Right lobe of liver (tissue), 6 donors: ENCODE results near the gene RAB3A. TPM values are rescaled to one million over a fixed set of nuclear protein-coding genes. Genes with fewer than 3 reads are reported as not detected.

Experiments used
- ATAC-seq, 4 donors: fragments of 200-7000 bp; cut with Tn5 transposase; one replicate each; pipeline ENCODE4 v1.9.1; 2020; ENCODE audit warnings: mild to moderate bottlenecking in 4 of 4, moderate library complexity in 4 of 4
- DNase-seq, 3 donors: peaks; one replicate each; pipeline ENCODE4 v3.0.0-alpha.2; 2020
- H3K27ac ChIP-seq, 3 donors: fragments of 200-600 bp; one replicate each; pipeline ENCODE4 v1.8.0; 2022
- H3K27me3 ChIP-seq, 2 donors: fragments of 200-600 bp; one replicate each; pipeline ENCODE4 v1.8.0; 2022
- H3K36me3 ChIP-seq, 4 donors: fragments of 200-600 bp; sonication (generic) in 1 of 4; one replicate each; pipeline versions ENCODE4 v1.5.1 to v1.8.0; 2017 to 2022; ENCODE audit warnings: control low read depth in 1 of 4
- H3K4me1 ChIP-seq, 4 donors: fragments of 200-600 bp; sonication (generic) in 1 of 4; one replicate each; pipeline versions ENCODE4 v1.5.1 to v1.8.0; 2017 to 2022; ENCODE audit warnings: control low read depth in 1 of 4
- H3K4me3 ChIP-seq, 3 donors: fragments of 200-600 bp; one replicate each; pipeline ENCODE4 v1.8.0; 2022
- H3K9me3 ChIP-seq, 4 donors: fragments of 200-600 bp; sonication (generic) in 1 of 4; one replicate each; pipeline versions ENCODE4 v1.5.1 to v1.8.0; 2017 to 2022; ENCODE audit warnings: control low read depth in 1 of 4
- CTCF ChIP-seq, 4 donors: fragments of 200-600 bp in 3 of 4; fragments of 450-650 bp in 1 of 4; IDR thresholded peaks; one replicate each; pipeline versions ENCODE4 v1.5.1 to v1.8.0; 2016 to 2022; ENCODE audit warnings: antibody characterized with exemption in 4 of 4, mild to moderate bottlenecking in 2 of 4
- POLR2A ChIP-seq: fragments of 450-650 bp; IDR thresholded peaks from one replicate; pipeline ENCODE4 v1.6.1; 2017; ENCODE audit warnings: antibody characterized with exemption, mild to moderate bottlenecking
- WGBS: methylation state at CpG from one replicate; pipeline ENCODE4 v1.1.6; 2018; ENCODE audit warnings: low coverage, low lambda C conversion rate; ENCODE audit not compliant: insufficient coverage; ENCODE audit errors: missing lambda C conversion rate; 5-methylcytosine and 5-hydroxymethylcytosine counted together
- intact Hi-C, 2 donors: fragments of 100-400 bp; cut with DNase I; formaldehyde crosslinking; loops; one replicate each; pipeline versions ENCODE4 v1.11.2 to v1.14.1; 2022
- small RNA-seq, 2 experiments: library from RNA; depleted of rRNA; stranded (forward); fragments of <200 nt; gene quantifications; one replicate each; pipeline ENCODE3, GENCODE V24; 2016
- total RNA-seq, 6 experiments: library from RNA; depleted of rRNA in 2 of 6; stranded (reverse); fragments of >200 nt in 2 of 6; fragmentation: NEBNext Ultra II Directional in 3 of 6; extraction: Animal tissue kit (Norgen Biotek cat#: 25700) in 3 of 6; gene quantifications; one replicate each; pipeline versions ENCODE4 v1.1.0 to v1.2.4, GENCODE V29; 2016 to 2023
- donor health status: DM: no; HTN: yes; CAD: no.
- donor health status: DM: no; HTN: no; CAD: no.
- donor health status: DM: no; HTN: no; CAD: no.
- donor health status: DM: no; HTN: yes; CAD: no.
- donor health status: DM: no; HTN: yes; CAD: no.

Gene RAB3A
- total RNA-seq, 6 experiments from 2014 or later, result 0.81 to 2.6 (median 1.4) TPM

- DNase-seq (no peak), ATAC-seq (no peak)
- H3K4me1 ChIP-seq, result peaks cover 0 to 35% (median 10%) of the 10 kb centered on the region in 4 donors
- H3K4me3 ChIP-seq, result no peak overlapping the region
- H3K27ac ChIP-seq, result peak overlapping the region; percentile 80 to 88 (median 85)
- peaks cover 0 to 18% (median 4%) of the 10 kb centered on the region in 4 donors for H3K36me3 ChIP-seq
- TF ChIP-seq CTCF (IDR thresholded peaks at IDR 0.05), result no peak
- no peak for TF ChIP-seq POLR2A
- intact Hi-C loops, result no loop called here
- WGBS, result 96% methylated on average over 7 of the region's 18 CpGs
- no peaks in the 10 kb centered on the region for H3K9me3 ChIP-seq
- H3K27me3 ChIP-seq, result no peaks in the 10 kb centered on the region
Measured at GRCh38 chr19:18150776-18151624, 52.8 kb downstream of the RAB3A start.

- 69% methylated on average over 13 of the region's 16 CpGs for WGBS
- intact Hi-C loops, result no loop called here
Measured at GRCh38 chr19:18149596-18149975, 54.3 kb downstream of the RAB3A start.

GRCh38 chr19:18147396-18147795, 56.4 kb downstream of the RAB3A start:
- no peak for TF ChIP-seq CTCF (IDR thresholded peaks at IDR 0.05)
- TF ChIP-seq POLR2A, result no peak
- intact Hi-C loops, result no loop called here
- Histone ChIP-seq H3K4me3 (no peak overlapping the region), H3K36me3 (peaks cover 0 to 49% (median 22%) of the 10 kb centered on the region in 4 donors), H3K27me3 (no peaks in the 10 kb centered on the region), H3K4me1 (peaks cover 0 to 22% (median 5%) of the 10 kb centered on the region in 4 donors), H3K27ac (no peak overlapping the region), H3K9me3 (no peaks in the 10 kb centered on the region)
- 95% methylated on average over 7 of the region's 13 CpGs for WGBS
- no peak for DNase-seq
- no peak for ATAC-seq

More at GRCh38 chr19:18149596-18149975, 54.3 kb downstream of the RAB3A start:
- Histone ChIP-seq H3K4me1 (peaks cover 0 to 31% (median 9%) of the 10 kb centered on the region in 4 donors), H3K27ac (no peak overlapping the region), H3K36me3 (peaks cover 0 to 29% (median 14%) of the 10 kb centered on the region in 4 donors), H3K4me3 (no peak overlapping the region), H3K9me3 (no peaks in the 10 kb centered on the region), H3K27me3 (no peaks in the 10 kb centered on the region)
- DNase-seq (no peak), ATAC-seq (no peak)
- TF ChIP-seq CTCF (IDR thresholded peaks at IDR 0.05) (no peak), POLR2A (no peak)

Small RNAs within 50 kb of the gene (small RNA-seq; reads per million reads assigned to genes)
- gene IFI30, result 0 reads per million in 2 experiments

Other genes starting within 250 kb of the RAB3A start
- not detected for gene KCNN1, start 236.9 kb downstream of the RAB3A start, total RNA-seq
- 10 to 100 TPM in 4 of 6 experiments, 1 to 10 TPM in 2; 3.6 to 28.5 (median 10.8) TPM for gene ARRDC2, start 195.9 kb downstream of the RAB3A start, total RNA-seq
- 1 to 10 TPM in 1 of 6 experiments, under 1 TPM in 5; 0.25 to 2.0 (median 0.70) TPM for gene IL12RB1, start 117.1 kb downstream of the RAB3A start, total RNA-seq
- gene MAST3, start 106.3 kb downstream of the RAB3A start, total RNA-seq, result 10 to 100 TPM in 3 of 6 experiments, 1 to 10 TPM in 3; 8.0 to 17.9 (median 10.0) TPM
- gene PIK3R2, start 50.9 kb downstream of the RAB3A start, total RNA-seq, result 10 to 100 TPM; 11.1 to 21.4 (median 14.6) TPM
- 100 to 1,000 TPM in 3 of 6 experiments, 10 to 100 TPM in 3; 54.0 to 205 (median 91.8) TPM for gene IFI30, start 30.2 kb downstream of the RAB3A start, total RNA-seq
- gene MPV17L2, start 10.8 kb downstream of the RAB3A start, total RNA-seq, result 10 to 100 TPM in 2 of 6 experiments, 1 to 10 TPM in 4; 6.5 to 26.4 (median 7.5) TPM
- gene PDE4C, start 22.4 kb upstream of the RAB3A start, total RNA-seq, result 1 to 10 TPM in 1 of 6 experiments, under 1 TPM in 5; 0.25 to 1.1 (median 0.57) TPM
- gene IQCN, start 70.4 kb upstream of the RAB3A start, total RNA-seq, result 1 to 10 TPM in 5 of 6 experiments, under 1 TPM in 1; 0.82 to 5.3 (median 2.5) TPM
- gene JUND, start 77.6 kb upstream of the RAB3A start, total RNA-seq, result 100 to 1,000 TPM in 4 of 6 experiments, 10 to 100 TPM in 2; 29.3 to 188 (median 134) TPM
- 100 to 1,000 TPM in 2 of 6 experiments, 10 to 100 TPM in 4; 37.6 to 139 (median 47.3) TPM for gene LSM4, start 119.0 kb upstream of the RAB3A start, total RNA-seq
- gene PGPEP1, start 136.6 kb upstream of the RAB3A start, total RNA-seq, result 10 to 100 TPM; 33.0 to 55.5 (median 40.7) TPM
- gene GDF15, start 182.1 kb upstream of the RAB3A start, total RNA-seq, result 100 to 1,000 TPM in 2 of 6 experiments, 10 to 100 TPM in 2, 1 to 10 TPM in 1, under 1 TPM in 1; 0.88 to 160 (median 57.5) TPM
- gene LRRC25, start 193.6 kb upstream of the RAB3A start, total RNA-seq, result 10 to 100 TPM in 1 of 6 experiments, 1 to 10 TPM in 5; 1.9 to 12.6 (median 3.2) TPM
- 10 to 100 TPM; 12.8 to 23.9 (median 15.9) TPM for gene SSBP4, start 215.4 kb upstream of the RAB3A start, total RNA-seq
- gene ISYNA1, start 234.1 kb upstream of the RAB3A start, total RNA-seq, result 1 to 10 TPM; 6.5 to 8.3 (median 7.8) TPM